HG03045 (cell line): ENCODE data around the gene GPRIN1.

Source experiments
- ATAC-seq: cut with Tn5 transposase; IDR thresholded peaks from one replicate; pipeline ENCODE4 v1.9.1; 2021; ENCODE audit warnings: mild to moderate bottlenecking, moderate library complexity; ENCODE audit not compliant: unreplicated experiment

Gene GPRIN1

DNA sequence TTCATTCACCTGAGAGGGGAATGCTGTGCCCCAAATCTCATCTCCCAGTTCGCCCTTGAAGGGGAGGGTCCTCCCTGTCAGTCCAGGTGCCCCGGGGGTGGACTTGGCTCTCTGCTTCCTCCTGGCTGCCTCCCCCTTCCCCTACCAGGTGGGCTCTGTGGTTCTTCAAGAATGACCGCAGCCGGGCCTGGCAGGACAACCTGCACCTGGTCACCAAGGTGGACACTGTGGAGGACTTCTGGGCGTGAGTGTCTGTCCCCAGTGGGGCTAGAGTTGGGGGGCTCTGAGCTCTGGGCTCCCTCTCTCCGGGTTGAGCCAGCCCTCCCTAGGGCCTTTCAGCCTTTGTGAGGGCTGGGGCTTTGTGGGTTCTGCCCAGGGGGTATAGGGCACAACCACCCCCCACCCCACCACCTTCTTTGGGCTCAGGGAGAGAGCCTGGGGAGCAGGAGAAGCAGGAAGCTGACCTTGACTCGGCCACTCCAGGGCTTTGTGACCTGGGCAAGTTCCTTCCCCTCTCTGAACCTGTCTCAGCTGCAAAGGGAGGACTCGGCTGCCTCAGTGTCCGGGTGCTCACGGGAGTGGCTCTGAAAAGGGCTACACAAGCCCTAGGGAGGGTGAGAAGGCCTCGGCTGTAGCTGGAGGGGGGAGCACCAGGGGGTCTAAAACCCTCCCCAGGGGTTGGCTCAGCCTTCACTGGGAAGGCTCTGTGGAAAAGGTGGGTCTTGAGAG lies 33.7 kb upstream of the GPRIN1 start:
- ATAC-seq: no peak

DNA sequence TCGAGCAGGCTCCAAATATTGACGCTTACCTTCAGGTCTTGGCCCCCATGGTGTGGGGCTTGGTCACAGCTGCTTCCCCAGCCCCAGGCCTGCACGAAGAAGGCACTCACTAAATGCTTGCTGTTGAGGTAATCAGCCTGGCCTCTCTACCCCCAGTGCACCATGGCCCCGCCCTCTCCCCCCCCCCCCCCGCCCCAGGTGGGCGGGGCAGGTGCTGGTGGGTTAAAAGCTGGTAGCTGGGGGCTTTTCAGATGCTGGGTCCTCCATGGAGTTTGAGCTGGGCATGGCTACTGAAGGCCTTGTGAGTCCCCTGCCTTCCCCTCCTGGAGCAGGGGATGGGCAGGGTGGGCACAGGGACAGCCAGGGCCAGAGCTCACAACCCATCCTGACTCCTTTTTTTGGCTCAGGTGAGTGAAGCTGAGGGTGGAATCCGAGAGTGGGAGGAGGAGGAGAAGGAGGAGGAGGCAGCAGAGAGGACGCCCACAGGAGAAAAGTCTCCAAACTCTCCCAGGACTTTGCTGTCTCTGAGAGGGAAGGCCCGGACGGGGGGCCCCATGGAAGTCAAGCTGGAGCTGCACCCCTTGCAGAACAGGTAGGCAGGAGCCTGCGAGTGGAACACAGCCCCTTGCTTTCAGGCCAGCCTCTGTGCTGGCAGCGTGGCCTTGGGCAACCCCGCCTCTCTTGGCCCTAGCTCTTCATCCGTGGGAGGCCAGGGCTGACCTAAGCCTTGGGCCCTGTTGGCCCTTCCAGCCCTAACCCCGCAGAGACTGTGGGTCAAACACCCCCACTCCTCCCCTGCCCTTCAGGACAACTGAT lies 32.9 kb upstream of the GPRIN1 start:
- no peak for ATAC-seq

DNA sequence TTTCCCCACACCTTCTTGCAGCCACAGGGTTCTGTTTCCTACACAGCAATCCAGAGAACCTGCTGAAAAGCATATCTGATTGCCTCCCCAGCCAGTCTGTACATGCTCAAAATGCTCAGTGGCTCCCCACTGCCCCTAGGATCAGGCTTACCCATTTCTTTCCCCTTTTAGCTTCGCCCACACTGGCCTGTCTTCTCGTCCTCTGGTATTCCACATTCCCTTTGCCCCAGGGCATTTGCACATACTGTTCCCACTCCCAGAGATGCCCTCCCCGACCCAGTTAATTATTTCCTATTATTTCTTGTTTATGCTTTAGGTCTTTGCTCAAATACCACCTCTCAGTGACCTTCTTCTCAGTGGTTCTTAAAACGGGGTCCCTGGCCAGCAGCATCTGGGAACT lies 30.7 kb upstream of the GPRIN1 start:
- no peak for ATAC-seq

DNA sequence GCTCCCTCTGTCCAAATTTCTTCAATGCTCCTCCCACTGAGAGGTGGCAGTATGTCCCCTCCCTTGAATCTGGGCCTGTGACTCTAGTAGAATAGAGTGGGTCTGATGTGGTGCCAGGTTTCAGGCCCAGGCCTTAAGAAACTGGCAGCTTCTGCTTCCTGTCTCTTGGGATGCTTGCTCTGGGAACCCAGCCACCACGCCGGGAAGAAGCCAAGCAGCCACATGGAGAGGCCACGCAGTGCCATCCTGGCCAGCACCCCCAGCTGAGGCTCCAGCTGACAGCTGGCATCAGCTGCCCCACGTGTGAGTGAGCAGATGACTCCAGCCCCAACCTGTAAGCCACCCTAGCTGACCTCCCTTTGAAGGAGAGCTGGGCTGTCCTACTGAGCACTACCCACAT lies 30.0 kb upstream of the GPRIN1 start:
- ATAC-seq: no peak

DNA sequence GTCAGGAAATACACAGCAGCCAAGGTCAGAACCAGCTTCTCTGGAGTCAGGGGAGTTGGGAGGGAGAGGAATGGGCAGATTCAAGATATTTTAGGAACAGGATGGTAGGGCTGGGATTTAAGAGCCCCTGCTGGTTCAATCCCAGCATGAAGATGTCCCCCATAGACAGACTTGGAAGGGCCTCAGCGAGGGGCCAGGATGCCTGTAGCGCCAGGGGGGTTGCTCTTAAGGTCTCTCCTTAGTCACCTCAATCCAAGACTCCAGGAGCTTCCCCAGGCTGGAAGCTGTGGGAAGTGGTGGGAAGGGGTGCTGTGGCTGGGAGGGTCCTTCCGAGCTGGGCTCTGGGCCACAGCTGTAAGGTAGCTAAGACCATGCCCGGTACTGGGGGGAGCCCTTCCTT lies 29.3 kb upstream of the GPRIN1 start:
- ATAC-seq: no peak

DNA sequence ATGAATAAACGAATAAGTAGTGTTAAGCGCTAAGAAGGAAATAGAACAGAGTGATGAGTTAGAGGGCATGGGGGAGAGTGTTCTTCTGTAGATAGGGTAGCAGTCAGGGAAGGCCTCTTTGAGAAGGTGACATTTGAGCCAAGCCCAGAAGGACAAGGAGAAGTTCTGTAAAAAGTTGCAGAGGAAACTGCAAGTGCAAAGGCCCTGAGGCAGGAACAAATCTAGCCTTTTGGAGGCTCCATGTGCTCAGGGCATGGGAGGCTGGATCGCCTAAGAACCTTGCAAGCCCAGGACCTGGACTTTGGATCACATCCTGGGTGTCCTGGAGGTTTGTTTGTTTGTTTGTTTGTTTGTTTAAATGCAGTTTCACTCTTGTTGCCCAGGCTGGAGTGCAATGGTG lies 28.5 kb upstream of the GPRIN1 start:
- no peak for ATAC-seq

DNA sequence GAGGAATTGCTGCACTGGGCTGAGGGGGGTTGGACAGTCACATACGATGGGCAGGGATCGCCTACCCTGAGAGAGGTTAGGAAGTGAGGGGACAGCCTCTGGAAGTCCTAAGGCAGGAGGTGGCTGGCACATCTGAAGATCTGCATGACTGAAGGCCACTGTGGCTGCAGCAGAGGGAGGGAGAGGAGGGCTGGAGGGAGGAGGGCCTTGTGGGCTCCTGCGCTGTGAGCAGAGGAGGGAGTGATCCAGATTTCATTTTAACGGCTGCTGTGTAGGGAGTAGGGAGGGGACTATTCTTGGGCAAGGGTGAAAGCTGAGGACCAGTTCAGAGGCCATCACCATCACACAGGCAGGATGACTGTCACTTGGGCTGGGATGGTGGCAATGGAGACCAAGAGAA lies 27.6 kb upstream of the GPRIN1 start:
- no peak for ATAC-seq

DNA sequence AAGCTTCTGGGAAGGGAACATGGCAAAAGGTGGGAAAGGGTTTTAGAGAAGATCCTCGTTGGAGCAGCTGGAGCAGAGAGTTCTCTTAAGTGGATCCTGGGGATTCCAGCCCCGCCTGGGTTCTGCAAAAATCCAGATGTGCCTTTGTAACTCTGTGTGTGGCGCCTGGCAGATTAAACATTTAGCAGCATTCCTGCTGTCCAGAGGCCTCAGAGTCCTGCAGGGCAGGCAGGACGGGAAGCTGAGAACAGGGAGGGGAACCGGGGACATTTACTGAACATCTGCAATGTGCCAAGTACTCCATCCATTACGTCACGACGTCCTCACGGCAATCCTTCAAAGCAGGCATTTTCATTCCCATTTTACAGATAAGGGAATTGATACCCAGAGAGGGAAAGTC lies 26.5 kb upstream of the GPRIN1 start:
- no peak for ATAC-seq

DNA sequence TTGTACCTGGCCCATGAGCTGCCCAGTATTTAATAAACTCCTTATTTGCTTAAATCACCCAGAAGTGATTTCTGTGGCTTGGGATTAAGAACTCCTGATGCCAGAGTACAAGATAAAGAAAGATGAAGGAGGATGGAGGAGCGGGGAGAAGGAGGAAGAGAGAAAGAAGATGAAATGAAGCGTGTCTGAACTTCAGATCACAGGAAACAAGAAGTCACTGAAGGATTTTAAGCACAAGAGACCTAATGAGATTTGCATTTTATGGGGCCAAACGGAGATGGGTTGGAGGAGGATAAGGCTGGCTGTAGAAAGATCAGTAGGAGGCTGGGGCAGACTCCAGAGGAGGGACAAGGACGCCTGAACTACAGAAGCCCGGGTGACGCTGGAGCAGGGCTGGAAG lies 23.6 kb upstream of the GPRIN1 start:
- ATAC-seq: no peak

DNA sequence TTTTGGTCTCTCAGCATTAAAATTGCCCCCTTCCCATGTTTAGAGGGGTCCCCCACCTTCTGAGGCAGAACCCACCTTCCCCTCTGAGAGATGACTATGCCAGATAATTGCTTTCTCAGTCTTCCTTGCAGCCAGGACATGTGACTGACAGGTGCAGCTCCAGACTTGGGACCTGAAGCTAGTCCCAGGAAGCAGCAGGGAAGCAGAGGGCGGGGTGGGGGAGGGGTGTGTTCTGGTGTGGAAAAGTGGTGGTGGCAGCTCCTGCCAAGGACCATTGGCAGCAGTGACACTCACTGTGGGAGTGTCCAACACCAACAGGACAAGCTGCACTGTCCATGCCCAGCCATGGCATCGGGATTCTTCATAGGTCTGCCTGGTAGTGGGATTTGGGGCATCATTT lies 22.8 kb upstream of the GPRIN1 start:
- ATAC-seq: no peak

DNA sequence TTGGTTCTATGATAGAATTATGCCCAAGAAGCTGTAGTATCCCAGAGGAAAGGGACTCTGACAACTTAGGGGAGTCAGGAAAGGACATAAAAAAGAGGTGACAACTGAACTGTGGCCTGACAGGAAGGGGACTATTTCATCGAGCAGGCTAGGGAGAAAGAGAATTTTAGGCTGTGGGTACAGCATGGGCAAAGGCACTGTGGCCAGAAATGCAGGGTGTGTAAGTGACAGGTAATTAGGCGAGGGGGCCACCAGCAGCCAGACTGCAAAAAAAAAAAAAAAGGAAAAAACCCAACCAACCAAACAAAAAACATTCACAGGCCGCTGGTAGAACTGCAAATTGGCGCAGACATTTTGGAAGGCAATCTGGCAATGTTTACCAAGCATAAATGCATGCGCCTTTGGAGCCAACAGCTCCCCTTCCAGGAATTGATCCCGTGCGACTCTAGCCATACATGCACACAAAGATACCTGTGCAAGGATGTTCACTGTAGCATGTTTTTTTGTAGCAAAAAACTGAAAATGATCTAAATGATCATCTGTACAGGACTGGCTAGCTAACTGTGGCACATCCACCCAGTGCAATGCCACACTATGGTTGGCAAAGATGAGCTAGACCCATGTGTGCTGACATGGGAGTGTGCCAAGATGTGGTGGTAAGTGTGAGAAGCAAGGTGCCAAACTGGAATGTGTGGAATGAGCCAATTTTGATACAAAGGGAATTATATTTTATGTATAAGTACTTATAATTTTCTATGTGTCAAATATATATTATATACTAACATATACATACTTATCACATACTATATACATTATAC lies 21.6 kb upstream of the GPRIN1 start:
- ATAC-seq: no peak

DNA sequence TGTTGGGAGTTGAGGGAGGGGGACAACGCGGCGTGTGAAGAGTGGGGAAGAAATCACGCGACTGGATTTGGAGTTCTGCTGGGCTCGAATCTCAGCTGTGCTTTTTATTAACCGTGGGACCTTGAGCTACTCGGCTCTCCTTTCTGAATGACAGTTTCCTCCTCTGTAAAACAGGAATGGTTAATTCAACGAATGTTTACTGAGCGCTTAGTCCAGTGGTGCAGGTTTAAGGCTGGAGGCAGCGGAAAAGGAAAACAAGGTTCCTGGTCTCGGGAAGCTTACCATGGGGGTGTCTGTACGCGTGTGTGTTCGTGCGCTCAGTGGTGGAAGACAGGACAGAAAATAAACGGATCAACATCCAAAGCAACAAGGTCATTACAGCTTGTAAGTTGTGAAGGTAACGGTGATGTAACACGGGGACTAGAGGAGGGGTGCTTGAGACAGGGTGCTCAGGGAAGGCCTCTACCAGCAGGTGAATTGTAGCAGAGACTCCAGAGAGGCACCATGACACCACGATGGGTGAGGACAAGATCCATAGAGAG lies 20.8 kb upstream of the GPRIN1 start:
- ATAC-seq: no peak

DNA sequence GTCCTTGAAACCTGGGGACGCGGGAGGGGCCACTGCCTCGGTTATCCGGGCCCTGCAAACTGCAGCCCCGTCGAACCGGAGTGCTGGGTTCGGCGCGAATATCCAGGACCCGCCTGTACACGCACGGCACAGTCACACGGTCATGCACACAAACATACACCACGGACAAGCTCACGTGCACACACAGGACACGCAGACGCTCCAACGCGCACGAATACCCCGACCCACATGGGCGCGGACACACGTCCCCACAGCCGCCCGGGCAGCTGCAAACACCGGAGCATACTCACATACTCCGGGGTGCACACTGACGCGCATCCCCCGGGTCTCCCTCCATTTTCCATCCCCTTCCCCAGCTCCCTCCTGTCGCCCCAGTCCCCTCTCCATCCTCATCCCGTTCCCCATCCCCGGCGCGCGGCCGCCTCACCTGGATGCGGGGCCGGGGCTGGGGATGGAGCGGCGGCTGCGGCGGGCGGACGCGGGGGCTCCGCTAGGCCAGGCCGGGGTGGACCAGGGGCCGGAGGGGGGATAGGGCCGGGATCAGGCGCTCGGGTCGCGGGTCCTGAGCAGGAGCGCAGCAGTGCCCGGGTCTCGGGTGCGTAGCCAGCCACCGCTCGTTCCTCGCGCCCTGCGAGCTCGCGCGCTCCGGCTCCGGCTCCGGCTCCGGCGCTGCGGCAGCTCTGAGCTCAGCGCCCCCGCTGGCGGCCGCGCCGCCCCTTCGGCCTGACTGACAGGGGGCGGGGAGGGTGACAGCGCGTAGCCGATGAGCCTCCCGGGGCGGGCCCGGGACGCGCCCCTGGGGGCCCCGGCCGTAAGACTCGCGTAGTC lies 20.1 kb upstream of the GPRIN1 start, which contains the start of the genes EIF4E1B and SNCB:
Gene EIF4E1B, plus strand, starts transcription at position 823 of the 828 bp plus-strand sequence. CDS start 12,113 bp downstream, outside the sequence.
Gene SNCB, minus strand, starts transcription at position 682 of the 828 bp plus-strand sequence. CDS start 880 bp downstream, outside the sequence.
- no peak for ATAC-seq

DNA sequence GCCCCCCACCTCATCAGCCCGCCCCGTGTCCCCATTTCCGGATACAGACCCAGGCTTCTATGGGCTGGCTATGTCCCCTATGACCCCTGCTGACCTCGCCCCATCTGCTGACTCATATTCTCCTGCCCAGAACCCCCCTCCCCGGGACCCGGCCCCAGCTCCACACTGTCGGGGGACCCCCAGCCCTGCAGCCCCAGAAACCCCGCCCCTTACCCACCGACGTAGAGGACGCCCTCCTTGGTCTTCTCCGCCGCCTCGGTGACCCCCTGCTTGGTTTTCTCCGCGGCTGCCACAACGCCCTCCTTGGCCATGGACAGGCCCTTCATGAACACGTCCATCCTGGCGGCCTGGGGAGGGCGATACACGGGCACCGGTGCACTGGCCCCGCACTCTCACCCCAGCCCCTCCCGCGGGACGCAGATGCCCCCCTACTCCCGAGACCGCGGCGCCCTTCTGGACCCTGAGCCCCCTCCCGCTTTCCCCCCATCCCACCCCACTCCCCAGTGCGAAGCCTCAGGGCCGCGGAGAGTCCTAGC lies 19.4 kb upstream of the GPRIN1 start:
- no peak for ATAC-seq

DNA sequence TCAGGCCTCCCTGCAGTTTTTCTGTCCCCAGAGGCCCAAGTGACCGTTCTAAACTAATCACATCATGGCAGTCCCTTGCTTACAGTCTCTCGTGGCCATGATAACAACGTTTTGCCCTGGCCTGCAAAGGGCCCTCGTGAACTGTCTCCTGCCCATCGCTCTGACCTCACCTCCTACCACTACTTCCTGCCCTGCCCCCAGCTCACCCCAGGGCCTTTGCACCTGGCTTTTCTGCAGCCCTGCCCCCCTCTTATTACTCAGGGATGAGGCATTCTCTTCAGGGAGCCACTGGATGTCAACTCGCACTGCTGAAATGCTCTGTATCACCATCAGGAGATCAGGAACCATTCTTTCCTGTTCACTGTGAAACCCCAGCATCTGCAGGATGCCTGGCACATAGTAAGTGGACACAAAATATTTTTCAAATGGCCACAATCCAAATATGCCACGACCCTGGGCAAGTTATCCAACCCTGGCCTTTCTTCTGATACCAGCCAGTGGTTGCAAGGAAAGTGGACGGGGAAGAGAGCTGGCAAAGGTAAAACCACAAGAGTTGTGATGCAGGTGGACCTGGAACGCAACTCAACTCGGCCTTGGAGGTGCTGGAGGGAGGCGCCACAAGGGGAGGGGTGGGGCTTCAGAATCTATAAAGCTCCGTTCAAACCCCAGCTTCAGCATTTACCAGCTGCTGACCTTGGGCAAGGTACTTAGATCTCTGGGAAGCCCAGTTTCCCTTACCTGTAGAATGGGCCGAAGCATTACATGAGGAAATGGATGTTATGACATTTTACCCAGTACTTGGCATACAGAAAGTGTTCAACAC lies 18.7 kb upstream of the GPRIN1 start:
- no peak for ATAC-seq

DNA sequence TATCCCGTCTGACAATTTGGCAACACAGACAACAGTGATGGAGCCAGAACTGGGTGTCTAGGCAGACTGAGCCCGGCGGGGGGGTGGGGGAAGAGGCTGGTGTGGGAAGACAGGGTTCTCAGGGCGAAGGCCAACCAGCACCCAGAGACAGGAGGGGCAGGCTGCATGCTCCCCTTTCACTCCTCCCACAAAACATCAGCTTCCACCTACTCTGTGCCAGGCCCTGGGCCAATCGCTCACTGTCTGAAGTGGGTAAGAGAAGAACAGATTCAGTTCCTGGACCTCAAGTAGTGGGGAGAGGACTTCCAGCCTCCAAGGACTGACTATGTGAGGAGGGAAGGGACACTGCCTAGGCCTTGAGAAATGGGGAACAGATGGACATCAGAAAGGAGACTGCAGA lies 17.6 kb upstream of the GPRIN1 start:
- ATAC-seq: no peak

DNA sequence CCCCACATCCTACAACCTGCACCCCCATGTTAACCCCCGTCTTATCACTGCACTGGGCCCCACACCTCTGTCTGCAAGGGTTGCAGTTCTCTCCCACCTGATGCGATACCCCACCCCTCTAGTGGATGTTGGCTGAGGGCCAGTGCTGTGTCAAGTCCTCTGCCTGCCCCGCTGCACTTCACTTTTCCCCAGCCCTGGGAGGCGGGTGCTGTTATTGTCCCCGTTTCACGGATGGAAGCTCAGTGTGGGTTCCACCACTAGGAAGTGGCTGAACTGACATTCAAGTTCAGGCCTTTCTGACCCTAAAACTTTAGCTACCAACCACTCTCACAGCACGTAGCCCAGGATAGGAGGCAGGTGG lies 16.9 kb upstream of the GPRIN1 start:
- ATAC-seq: no peak

DNA sequence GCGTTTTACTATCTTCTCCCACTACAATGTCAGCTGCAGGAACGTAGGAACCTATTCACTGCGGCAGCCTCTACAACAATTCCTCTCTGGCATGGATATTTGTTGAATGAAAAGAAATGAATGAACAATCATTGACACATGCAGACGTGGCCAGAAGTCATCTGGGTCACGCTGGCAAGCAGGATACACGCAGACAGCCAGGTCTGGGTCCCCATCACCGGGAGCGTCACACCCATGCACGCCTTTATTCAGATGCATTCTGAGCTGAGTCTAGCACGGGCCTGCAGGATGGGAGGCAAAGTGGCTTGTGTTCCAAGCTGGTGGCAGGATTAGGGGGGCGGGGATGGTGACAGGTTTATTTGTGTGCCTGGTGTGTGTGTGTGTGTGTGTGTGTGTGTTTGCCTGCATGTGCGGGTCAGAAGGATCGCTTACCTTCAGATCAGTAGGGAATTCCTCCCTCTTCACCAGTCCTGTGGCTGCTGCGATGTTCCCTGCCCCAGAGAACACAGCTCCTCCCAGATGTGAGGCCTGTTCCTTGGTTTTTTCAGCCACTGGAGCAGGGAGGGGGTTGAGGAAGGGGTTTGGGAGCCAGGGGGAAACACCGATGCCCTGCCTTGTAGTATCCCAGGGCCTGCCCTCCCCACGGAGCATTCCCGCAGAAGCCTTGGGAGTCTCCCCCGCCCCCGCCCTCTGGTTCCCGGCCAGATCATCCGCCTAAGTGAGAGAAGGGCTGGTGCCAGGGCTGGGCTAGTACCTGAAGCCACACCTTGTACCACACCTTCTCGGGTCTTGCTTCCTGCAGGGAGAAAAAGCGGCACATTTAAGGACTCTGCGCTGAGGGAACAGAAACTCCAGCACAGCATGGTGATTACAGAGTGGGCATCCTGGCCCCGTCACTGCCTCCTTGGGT lies 16.3 kb upstream of the GPRIN1 start:
- no peak for ATAC-seq
